Endodermal cell (in vitro differentiated cells): ENCODE measurements around the gene OPA1. TPM values are rescaled to one million over a fixed set of nuclear protein-coding genes. Genes with fewer than 3 reads are reported as not detected.

Experiments used
- DNase-seq: peaks from one replicate; pipeline ENCODE4 v3.0.0-alpha.2; 2017
- H3K27ac ChIP-seq: 2 replicates; pipeline ENCODE4 v1.5.1; 2013; ENCODE audit warnings: mild to moderate bottlenecking, low read depth, low read length, moderate library complexity
- H3K27me3 ChIP-seq: 2 replicates; pipeline ENCODE4 v1.6.1; 2013; ENCODE audit warnings: mild to moderate bottlenecking, low read length, moderate library complexity; ENCODE audit not compliant: insufficient read depth, control insufficient read depth, poor library complexity, severe bottlenecking
- H3K36me3 ChIP-seq: 2 replicates; pipeline ENCODE4 v1.7.0; 2013; ENCODE audit warnings: mild to moderate bottlenecking, low read length, moderate library complexity; ENCODE audit not compliant: control insufficient read depth, insufficient read depth
- H3K4me1 ChIP-seq: one replicate; pipeline ENCODE4 v1.7.0; 2013; ENCODE audit warnings: low read length; ENCODE audit not compliant: control insufficient read depth, insufficient read depth
- H3K4me3 ChIP-seq: 2 replicates; pipeline ENCODE4 v1.5.1; 2013; ENCODE audit warnings: mild to moderate bottlenecking, low read length, moderate library complexity
- H3K9ac ChIP-seq: 2 replicates; pipeline ENCODE4 v1.6.1; 2013; ENCODE audit warnings: mild to moderate bottlenecking, low read length, moderate library complexity; ENCODE audit not compliant: poor library complexity, severe bottlenecking; ENCODE audit errors: extremely low read depth
- H3K9me3 ChIP-seq: 2 replicates; pipeline ENCODE4 v1.6.1; 2013; ENCODE audit warnings: mild to moderate bottlenecking, low read length, moderate library complexity; ENCODE audit not compliant: control insufficient read depth
- H3K27ac Mint-ChIP-seq: 2 replicates; pipeline ENCODE4 v1.8.0; 2020; ENCODE audit warnings: mixed read lengths
- H3K27me3 Mint-ChIP-seq: 2 replicates; pipeline ENCODE4 v1.8.0; 2021; ENCODE audit warnings: mild to moderate bottlenecking, mixed read lengths; ENCODE audit not compliant: insufficient read depth
- H3K36me3 Mint-ChIP-seq: 2 replicates; pipeline ENCODE4 v1.8.0; 2020; ENCODE audit warnings: low read depth, mixed read lengths
- H3K4me1 Mint-ChIP-seq: 2 replicates; pipeline ENCODE4 v1.8.0; 2020; ENCODE audit warnings: mixed read lengths
- H3K4me3 Mint-ChIP-seq: 2 replicates; pipeline ENCODE4 v1.8.0; 2020; ENCODE audit warnings: mild to moderate bottlenecking, moderate library complexity, mixed read lengths
- H3K9me3 Mint-ChIP-seq: 2 replicates; pipeline ENCODE4 v1.8.0; 2020; ENCODE audit warnings: mild to moderate bottlenecking, mixed read lengths
- CTCF ChIP-seq: fragments of 200-600 bp; sonication (generic); conservative IDR thresholded peaks from 2 replicates; pipeline ENCODE4 v1.5.0; 2021; ENCODE audit warnings: antibody characterized with exemption, mild to moderate bottlenecking
- WGBS, 2 experiments: methylation state at CpG; one replicate each; pipeline versions ENCODE4 v1.1.5 to v1.1.7; 2013; ENCODE audit warnings: missing lambda C conversion rate in 2 of 2, mixed read lengths in 1 of 2; ENCODE audit not compliant: insufficient coverage in 1 of 2, insufficient read length in 1 of 2; 5-methylcytosine and 5-hydroxymethylcytosine counted together
- total RNA-seq, 2 donors: library from RNA; stranded (reverse); fragmentation: NEBNext Ultra II Directional in 1 of 2; extraction: Animal tissue kit (Norgen Biotek cat#: 25700) in 1 of 2; gene quantifications; 2 replicates in 1 of 2; 3 replicates in 1 of 2; pipeline ENCODE4 v1.2.1, GENCODE V29; 2021

OPA1 gene
- total RNA-seq, 2 donors from 2014 or later, result 61.5 to 69.4 TPM

DNA sequence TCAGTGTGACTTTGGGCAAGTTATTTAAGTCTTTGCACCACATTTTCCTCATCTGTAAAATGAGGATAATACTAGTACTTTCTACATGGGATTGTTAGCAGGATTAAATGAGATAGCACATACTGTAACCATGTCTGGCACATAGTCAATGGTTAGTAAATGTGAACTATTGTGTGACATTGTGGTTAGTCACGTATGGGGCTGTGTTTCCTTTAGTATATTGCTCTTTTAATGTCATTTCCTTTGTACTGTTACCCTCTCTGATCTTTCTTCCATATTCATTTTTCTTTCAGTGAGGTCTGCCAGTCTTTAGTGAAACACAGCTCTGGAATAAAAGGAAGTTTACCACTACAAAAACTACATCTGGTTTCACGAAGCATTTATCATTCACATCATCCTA lies 21.4 kb downstream of the OPA1 start:
- no peak for DNase-seq
- peaks cover 75% of the 10 kb centered on the region for H3K36me3 Mint-ChIP-seq
- peaks cover 57% of the 10 kb centered on the region for H3K36me3 ChIP-seq
- H3K9me3 Mint-ChIP-seq, result peaks cover 37% of the 10 kb centered on the region
- no peaks in the 10 kb centered on the region for H3K4me1 Mint-ChIP-seq
- H3K9ac ChIP-seq, result no peak overlapping the region
- H3K27ac Mint-ChIP-seq, result no peak overlapping the region
- no peak for TF ChIP-seq CTCF
- 85 to 88% methylated on average over 1 to 2 of the region's 2 CpGs for WGBS, 2 experiments
- no peak overlapping the region for H3K27ac ChIP-seq
- H3K4me1 ChIP-seq, result no peaks in the 10 kb centered on the region
- H3K4me3 ChIP-seq, result no peak overlapping the region
- H3K27me3 Mint-ChIP-seq, result no peaks in the 10 kb centered on the region
- H3K9me3 ChIP-seq, result peaks cover 20% of the 10 kb centered on the region
- H3K4me3 Mint-ChIP-seq, result no peak overlapping the region
- no peaks in the 10 kb centered on the region for H3K27me3 ChIP-seq

DNA sequence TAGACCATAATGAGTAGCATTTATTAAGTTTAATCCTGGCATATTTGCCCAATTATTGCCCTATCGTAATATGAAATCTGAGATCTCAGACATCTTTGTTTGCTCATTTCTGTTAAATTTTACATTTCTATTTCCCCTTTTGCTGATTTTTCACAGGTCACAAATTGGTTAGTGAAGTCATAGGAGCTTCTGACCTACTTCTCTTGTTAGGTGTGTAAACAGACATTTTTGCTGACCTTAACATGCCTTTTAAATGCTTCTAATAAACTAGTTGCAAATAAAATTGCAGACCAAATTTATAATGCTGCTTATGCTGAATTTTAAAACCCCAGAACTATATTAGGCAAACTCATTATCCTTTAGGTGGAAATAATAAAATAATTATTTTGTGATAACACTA lies 24.6 kb downstream of the OPA1 start:
- Histone ChIP-seq H3K36me3 (peaks cover 76% of the 10 kb centered on the region), H3K27ac (no peak overlapping the region), H3K9me3 (peaks cover 8% of the 10 kb centered on the region), H3K4me1 (no peaks in the 10 kb centered on the region), H3K9ac (no peak overlapping the region), H3K4me3 (no peak overlapping the region), H3K27me3 (no peaks in the 10 kb centered on the region)
- Mint-ChIP-seq H3K27me3 (no peaks in the 10 kb centered on the region), H3K4me3 (no peak overlapping the region), H3K4me1 (no peaks in the 10 kb centered on the region), H3K27ac (no peak overlapping the region), H3K36me3 (peaks cover 61% of the 10 kb centered on the region), H3K9me3 (peaks cover 5% of the 10 kb centered on the region)
- 100% methylated on average over 1 of the region's 1 CpG for WGBS, 2 experiments
- DNase-seq, result no peak
- TF ChIP-seq CTCF, result no peak

DNA sequence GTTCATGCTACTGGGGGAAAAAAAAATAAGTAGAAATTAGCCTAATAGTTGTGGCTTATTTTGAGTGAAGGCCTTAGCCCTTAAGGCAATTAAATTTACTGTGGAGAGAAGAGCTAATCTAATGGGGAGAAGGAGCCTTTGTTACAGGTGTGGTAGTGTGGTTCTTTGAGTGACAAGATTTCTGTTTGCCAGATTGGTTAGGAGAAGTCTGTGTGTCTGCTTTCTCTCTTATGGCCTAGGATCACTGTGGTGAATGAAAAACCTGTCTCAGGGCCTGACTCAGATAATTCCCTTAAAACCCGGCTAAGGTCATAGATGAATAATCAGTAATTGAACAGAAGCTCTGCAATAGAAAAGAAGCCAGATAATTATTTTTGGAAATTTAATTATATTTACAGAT lies 27.0 kb downstream of the OPA1 start:
- no peaks in the 10 kb centered on the region for H3K9me3 ChIP-seq
- H3K4me1 ChIP-seq, result no peaks in the 10 kb centered on the region
- peaks cover 45% of the 10 kb centered on the region for H3K36me3 Mint-ChIP-seq
- H3K9me3 Mint-ChIP-seq, result no peaks in the 10 kb centered on the region
- H3K27me3 ChIP-seq, result no peaks in the 10 kb centered on the region
- H3K27ac Mint-ChIP-seq, result no peak overlapping the region
- no peak for DNase-seq
- H3K27ac ChIP-seq, result no peak overlapping the region
- 79% methylated on average over 1 of the region's 1 CpG; no CpG with 5 or more reads in 1 of the 2 experiments for WGBS, 2 experiments
- no peak for TF ChIP-seq CTCF
- no peak overlapping the region for H3K4me3 Mint-ChIP-seq
- no peaks in the 10 kb centered on the region for H3K27me3 Mint-ChIP-seq
- no peaks in the 10 kb centered on the region for H3K4me1 Mint-ChIP-seq
- H3K36me3 ChIP-seq, result peaks cover 65% of the 10 kb centered on the region
- H3K9ac ChIP-seq, result no peak overlapping the region
- no peak overlapping the region for H3K4me3 ChIP-seq
